ENCODE measurements around the gene SORCS3.

DNA sequence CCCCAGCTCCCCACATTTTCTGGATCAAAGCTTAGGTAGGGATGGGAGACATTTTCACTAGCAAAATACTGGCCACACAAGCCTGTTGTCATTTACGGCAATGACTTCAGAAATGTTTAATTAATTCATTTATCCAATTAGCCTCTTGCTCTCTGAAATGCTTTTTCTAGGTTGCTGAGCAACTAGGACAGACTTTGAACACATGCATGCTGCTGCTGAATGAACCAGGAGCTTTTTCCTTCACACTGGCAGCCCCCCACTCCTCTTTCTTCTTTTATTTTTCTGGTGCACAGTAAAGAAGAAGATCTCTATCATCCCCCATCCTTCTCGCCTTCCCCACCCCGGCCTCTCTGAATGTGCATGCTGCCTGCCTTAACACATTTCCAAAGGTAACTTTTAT lies 22.5 kb downstream of the SORCS3 start:
- TF ChIP-seq, protein P1, sequence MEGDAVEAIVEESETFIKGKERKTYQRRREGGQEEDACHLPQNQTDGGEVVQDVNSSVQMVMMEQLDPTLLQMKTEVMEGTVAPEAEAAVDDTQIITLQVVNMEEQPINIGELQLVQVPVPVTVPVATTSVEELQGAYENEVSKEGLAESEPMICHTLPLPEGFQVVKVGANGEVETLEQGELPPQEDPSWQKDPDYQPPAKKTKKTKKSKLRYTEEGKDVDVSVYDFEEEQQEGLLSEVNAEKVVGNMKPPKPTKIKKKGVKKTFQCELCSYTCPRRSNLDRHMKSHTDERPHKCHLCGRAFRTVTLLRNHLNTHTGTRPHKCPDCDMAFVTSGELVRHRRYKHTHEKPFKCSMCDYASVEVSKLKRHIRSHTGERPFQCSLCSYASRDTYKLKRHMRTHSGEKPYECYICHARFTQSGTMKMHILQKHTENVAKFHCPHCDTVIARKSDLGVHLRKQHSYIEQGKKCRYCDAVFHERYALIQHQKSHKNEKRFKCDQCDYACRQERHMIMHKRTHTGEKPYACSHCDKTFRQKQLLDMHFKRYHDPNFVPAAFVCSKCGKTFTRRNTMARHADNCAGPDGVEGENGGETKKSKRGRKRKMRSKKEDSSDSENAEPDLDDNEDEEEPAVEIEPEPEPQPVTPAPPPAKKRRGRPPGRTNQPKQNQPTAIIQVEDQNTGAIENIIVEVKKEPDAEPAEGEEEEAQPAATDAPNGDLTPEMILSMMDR (IDR thresholded peaks at IDR 0.05 in 2 of 3, conservative IDR thresholded peaks at IDR 0.05 in 1 of 3; ENCODE audit: borderline replicate concordance in 1 of 3, insufficient read depth in 1 of 3, low read depth in 2 of 3, low read length in 2 of 3) = no peak
- TF ChIP-seq POLR2AphosphoS5 (IDR thresholded peaks at IDR 0.05; ENCODE audit: low read depth, low read length) = no peak
- TF ChIP-seq, protein P2, sequence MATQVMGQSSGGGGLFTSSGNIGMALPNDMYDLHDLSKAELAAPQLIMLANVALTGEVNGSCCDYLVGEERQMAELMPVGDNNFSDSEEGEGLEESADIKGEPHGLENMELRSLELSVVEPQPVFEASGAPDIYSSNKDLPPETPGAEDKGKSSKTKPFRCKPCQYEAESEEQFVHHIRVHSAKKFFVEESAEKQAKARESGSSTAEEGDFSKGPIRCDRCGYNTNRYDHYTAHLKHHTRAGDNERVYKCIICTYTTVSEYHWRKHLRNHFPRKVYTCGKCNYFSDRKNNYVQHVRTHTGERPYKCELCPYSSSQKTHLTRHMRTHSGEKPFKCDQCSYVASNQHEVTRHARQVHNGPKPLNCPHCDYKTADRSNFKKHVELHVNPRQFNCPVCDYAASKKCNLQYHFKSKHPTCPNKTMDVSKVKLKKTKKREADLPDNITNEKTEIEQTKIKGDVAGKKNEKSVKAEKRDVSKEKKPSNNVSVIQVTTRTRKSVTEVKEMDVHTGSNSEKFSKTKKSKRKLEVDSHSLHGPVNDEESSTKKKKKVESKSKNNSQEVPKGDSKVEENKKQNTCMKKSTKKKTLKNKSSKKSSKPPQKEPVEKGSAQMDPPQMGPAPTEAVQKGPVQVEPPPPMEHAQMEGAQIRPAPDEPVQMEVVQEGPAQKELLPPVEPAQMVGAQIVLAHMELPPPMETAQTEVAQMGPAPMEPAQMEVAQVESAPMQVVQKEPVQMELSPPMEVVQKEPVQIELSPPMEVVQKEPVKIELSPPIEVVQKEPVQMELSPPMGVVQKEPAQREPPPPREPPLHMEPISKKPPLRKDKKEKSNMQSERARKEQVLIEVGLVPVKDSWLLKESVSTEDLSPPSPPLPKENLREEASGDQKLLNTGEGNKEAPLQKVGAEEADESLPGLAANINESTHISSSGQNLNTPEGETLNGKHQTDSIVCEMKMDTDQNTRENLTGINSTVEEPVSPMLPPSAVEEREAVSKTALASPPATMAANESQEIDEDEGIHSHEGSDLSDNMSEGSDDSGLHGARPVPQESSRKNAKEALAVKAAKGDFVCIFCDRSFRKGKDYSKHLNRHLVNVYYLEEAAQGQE (IDR thresholded peaks at IDR 0.05; ENCODE audit: low read depth) = no peak
- TF ChIP-seq SIN3A (IDR thresholded peaks at IDR 0.05; ENCODE audit: low read depth) = no peak
- no peak for TF ChIP-seq TCF7L2 (IDR thresholded peaks at IDR 0.05; ENCODE audit: borderline replicate concordance, extremely low read depth, insufficient read depth, insufficient read length)
- no peak for TF ChIP-seq POLR2A (IDR thresholded peaks at IDR 0.05; ENCODE audit: borderline replicate concordance, extremely low read depth, insufficient read depth, insufficient read length)
- no peak for TF ChIP-seq ZNF274 (IDR thresholded peaks at IDR 0.05; ENCODE audit: low read depth, low read length)
- TF ChIP-seq EZH2 (IDR thresholded peaks at IDR 0.05) = no peak
- TF ChIP-seq, protein P3, sequence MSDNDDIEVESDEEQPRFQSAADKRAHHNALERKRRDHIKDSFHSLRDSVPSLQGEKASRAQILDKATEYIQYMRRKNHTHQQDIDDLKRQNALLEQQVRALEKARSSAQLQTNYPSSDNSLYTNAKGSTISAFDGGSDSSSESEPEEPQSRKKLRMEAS (IDR thresholded peaks at IDR 0.05) = no peak
